Measurements from ENCODE around the gene TNRC6B.

The TNRC6B gene

GRCh38 chr22:40346185-40347118, 168.7 kb downstream of the TNRC6B start, which contains the start of gene ADSL:
Gene ADSL (plus strand): TSS chr22:40346500. CDS start chr22:40346559, 59 bp downstream.
- no peak for TF ChIP-seq CTCF (conservative IDR thresholded peaks at IDR 0.05)
- H3K27ac ChIP-seq = peak within 1 kb of the TSS; percentile 89

- no peak for TF ChIP-seq CTCF (conservative IDR thresholded peaks at IDR 0.05)
- peak overlapping the region; percentile 89 for H3K27ac ChIP-seq
These were observed 169.6 kb downstream of the TNRC6B start for GRCh38 chr22:40347300-40347699.

GRCh38 chr22:40348025-40348658, 170.4 kb downstream of the TNRC6B start:
- TF ChIP-seq CTCF (conservative IDR thresholded peaks at IDR 0.05) = peak; percentile 89
- peak overlapping the region; percentile 89 for H3K27ac ChIP-seq

- TF ChIP-seq CTCF (conservative IDR thresholded peaks at IDR 0.05) = no peak
- no peak overlapping the region for H3K27ac ChIP-seq
These were observed 175.0 kb downstream of the TNRC6B start for GRCh38 chr22:40352763-40353162.

GRCh38 chr22:40361100-40361499, 183.4 kb downstream of the TNRC6B start:
- no peak overlapping the region for H3K27ac ChIP-seq
- no peak for TF ChIP-seq CTCF (conservative IDR thresholded peaks at IDR 0.05)

GRCh38 chr22:40363059-40363458, 185.3 kb downstream of the TNRC6B start:
- H3K27ac ChIP-seq = no peak overlapping the region
- TF ChIP-seq CTCF (conservative IDR thresholded peaks at IDR 0.05) = no peak

GRCh38 chr22:40364431-40364830, 186.7 kb downstream of the TNRC6B start:
- TF ChIP-seq CTCF (conservative IDR thresholded peaks at IDR 0.05) = no peak
- H3K27ac ChIP-seq = peak overlapping the region; percentile 61; the same call in 1 of the 2 replicates

Measured in VCaP (cell line).